MCF 10A (cell line): ENCODE measurements around the gene TRMT61B. TPM values are rescaled to one million over a fixed set of nuclear protein-coding genes. Genes with fewer than 3 reads are reported as not detected.

Experiments used
- BruUV-seq: library from RNA; stranded (reverse); fragments of 400-500 nt; replicated peaks from 2 replicates; lab custom pipeline; 2021; lab: Mats Ljungman, UMichigan
- CTCF ChIA-PET: fragments of 300-600 bp; sonication (Branson Sonifier 250); formaldehyde crosslinking; extraction: SDS; loops from one replicate; lab custom pipeline; 2021; ENCODE audit warnings: antibody characterized with exemption, inconsistent platforms; lab: Yijun Ruan, JAX
- POLR2A ChIA-PET: fragments of 300-600, 350-650 bp; sonication (Branson Sonifier 250); formaldehyde crosslinking; extraction: SDS; loops from one replicate; lab custom pipeline; 2020; ENCODE audit warnings: antibody characterized with exemption, inconsistent platforms; lab: Yijun Ruan, JAX
- DNase-seq: peaks from one replicate; pipeline ENCODE4 v3.0.0-alpha.2; 2018; ENCODE audit not compliant: unreplicated experiment
- H3K27ac Mint-ChIP-seq: one replicate; pipeline ENCODE4 v1.8.0; 2022; ENCODE audit warnings: mild to moderate bottlenecking, low read depth, mixed read lengths; ENCODE audit not compliant: unreplicated experiment
- H3K27me3 Mint-ChIP-seq: one replicate; pipeline ENCODE4 v1.8.0; 2022; ENCODE audit warnings: mixed read lengths; ENCODE audit not compliant: insufficient read depth, unreplicated experiment
- H3K36me3 Mint-ChIP-seq: one replicate; pipeline ENCODE4 v1.8.0; 2022; ENCODE audit warnings: mild to moderate bottlenecking, moderate library complexity, mixed read lengths; ENCODE audit not compliant: insufficient read depth, unreplicated experiment
- H3K4me1 Mint-ChIP-seq: one replicate; pipeline ENCODE4 v1.8.0; 2022; ENCODE audit warnings: mixed read lengths; ENCODE audit not compliant: insufficient read depth, unreplicated experiment
- H3K4me3 Mint-ChIP-seq: one replicate; pipeline ENCODE4 v1.8.0; 2022; ENCODE audit warnings: mild to moderate bottlenecking, moderate library complexity, mixed read lengths; ENCODE audit not compliant: unreplicated experiment
- H3K9me3 Mint-ChIP-seq: one replicate; pipeline ENCODE4 v1.8.0; 2022; ENCODE audit warnings: mixed read lengths; ENCODE audit not compliant: unreplicated experiment
- CTCF ChIP-seq: fragments of 200-600 bp; IDR thresholded peaks from one replicate; pipeline ENCODE4 v1.8.0; 2022; ENCODE audit warnings: antibody characterized with exemption, mild to moderate bottlenecking; ENCODE audit not compliant: unreplicated experiment
- intact Hi-C: fragments of 100-400 bp; cut with micrococcal nuclease; formaldehyde crosslinking; loops from 2 replicates; pipeline ENCODE4 v1.14.1; 2022
- total RNA-seq: library from RNA; stranded (reverse); gene quantifications from 2 replicates; pipeline ENCODE4 v1.2.3, GENCODE V29; 2022

The TRMT61B gene
- total RNA-seq, 1 experiment from 2014 or later = 10.4 TPM

- H3K4me1 Mint-ChIP-seq = peaks cover 20% of the 10 kb centered on the region
- ChIA-PET CTCF (no interaction called here), POLR2A (interaction anchor here (0.8 to 1.2 kb wide), 2 partner anchors 15 to 18 kb away, joined by 4 to 6 read pairs; no protein-coding TSS in a partner anchor)
- intact Hi-C loops = no loop called here
- TF ChIP-seq CTCF = no peak
- H3K36me3 Mint-ChIP-seq = peaks cover 94% of the 10 kb centered on the region
- BruUV-seq = no TSS peak
- H3K9me3 Mint-ChIP-seq = no peaks in the 10 kb centered on the region
- no peaks in the 10 kb centered on the region for H3K27me3 Mint-ChIP-seq
- no peak overlapping the region for H3K27ac Mint-ChIP-seq
- DNase-seq = no peak
- H3K4me3 Mint-ChIP-seq = no peak overlapping the region
Observed at GRCh38 chr2:28908172-28908571, 38.1 kb upstream of the TRMT61B start.

DNA sequence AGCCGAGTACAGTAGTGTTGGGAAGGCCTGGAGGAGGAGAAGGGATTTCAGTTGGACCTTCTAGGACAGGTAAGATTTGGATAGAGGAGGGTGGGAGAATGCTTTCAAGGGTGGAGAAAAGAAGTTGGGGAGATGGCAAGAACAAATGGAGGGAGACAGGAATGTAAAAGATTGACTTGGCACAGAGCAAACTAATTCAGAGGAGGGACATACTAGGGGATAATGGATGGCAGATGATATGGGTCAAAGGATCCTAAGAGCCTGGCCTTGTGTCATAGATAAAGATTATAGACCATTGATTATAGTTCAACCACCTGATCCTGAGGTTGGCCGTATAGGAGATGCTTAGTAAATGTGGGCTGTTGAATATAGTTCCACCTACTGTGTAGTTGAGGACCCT lies 36.7 kb upstream of the TRMT61B start:
- Mint-ChIP-seq H3K4me3 (no peak overlapping the region), H3K9me3 (no peaks in the 10 kb centered on the region), H3K4me1 (peaks cover 20% of the 10 kb centered on the region), H3K27ac (no peak overlapping the region), H3K36me3 (peaks cover 94% of the 10 kb centered on the region), H3K27me3 (no peaks in the 10 kb centered on the region)
- no TSS peak for BruUV-seq
- DNase-seq = no peak
- intact Hi-C loops = no loop called here
- POLR2A ChIA-PET = interaction anchor here (4.6 kb wide), 1 partner anchor 11 kb away, joined by 56 read pairs; the partner anchor contains the start of gene WDR43
- CTCF ChIA-PET = no interaction called here
- TF ChIP-seq CTCF = no peak

GRCh38 chr2:28906376-28906775 lies 36.3 kb upstream of the TRMT61B start:
- no peak for DNase-seq
- POLR2A ChIA-PET = interaction anchor here (4.6 kb wide), 1 partner anchor 11 kb away, joined by 56 read pairs; the partner anchor contains the start of gene WDR43
- Mint-ChIP-seq H3K27ac (no peak overlapping the region), H3K36me3 (peaks cover 92% of the 10 kb centered on the region), H3K27me3 (no peaks in the 10 kb centered on the region), H3K4me1 (peaks cover 20% of the 10 kb centered on the region), H3K4me3 (no peak overlapping the region), H3K9me3 (no peaks in the 10 kb centered on the region)
- BruUV-seq = no TSS peak
- CTCF ChIA-PET = no interaction called here
- intact Hi-C loops = no loop called here
- TF ChIP-seq CTCF = no peak

GRCh38 chr2:28905533-28905932 lies 35.4 kb upstream of the TRMT61B start:
- peaks cover 25% of the 10 kb centered on the region for H3K4me1 Mint-ChIP-seq
- no peak for DNase-seq
- peaks cover 90% of the 10 kb centered on the region for H3K36me3 Mint-ChIP-seq
- H3K4me3 Mint-ChIP-seq = no peak overlapping the region
- no peaks in the 10 kb centered on the region for H3K9me3 Mint-ChIP-seq
- intact Hi-C loops = no loop called here
- CTCF ChIA-PET = no interaction called here
- H3K27ac Mint-ChIP-seq = peak overlapping the region; percentile 0
- no TSS peak for BruUV-seq
- no peaks in the 10 kb centered on the region for H3K27me3 Mint-ChIP-seq
- TF ChIP-seq CTCF = no peak
- POLR2A ChIA-PET = interaction anchor here (1.6 to 4.6 kb wide), 2 partner anchors 10 to 35 kb away, joined by 10 to 56 read pairs; partner anchors contain the start of genes TRMT61B and WDR43
